Panc1 (cell line): ENCODE measurements around the gene TAS2R41.

Experiments
- POLR2AphosphoS5 ChIP-seq: IDR thresholded peaks from 2 replicates; pipeline ENCODE4 v1.6.1; 2012; ENCODE audit warnings: mild to moderate bottlenecking, low read depth, low read length, moderate library complexity
- TF ChIP-seq, protein P1 (sequence below): fragments of 450-650 bp; IDR thresholded peaks from 2 replicates; pipeline ENCODE4 v1.5.1; 2017; ENCODE audit warnings: mild to moderate bottlenecking

DNA sequence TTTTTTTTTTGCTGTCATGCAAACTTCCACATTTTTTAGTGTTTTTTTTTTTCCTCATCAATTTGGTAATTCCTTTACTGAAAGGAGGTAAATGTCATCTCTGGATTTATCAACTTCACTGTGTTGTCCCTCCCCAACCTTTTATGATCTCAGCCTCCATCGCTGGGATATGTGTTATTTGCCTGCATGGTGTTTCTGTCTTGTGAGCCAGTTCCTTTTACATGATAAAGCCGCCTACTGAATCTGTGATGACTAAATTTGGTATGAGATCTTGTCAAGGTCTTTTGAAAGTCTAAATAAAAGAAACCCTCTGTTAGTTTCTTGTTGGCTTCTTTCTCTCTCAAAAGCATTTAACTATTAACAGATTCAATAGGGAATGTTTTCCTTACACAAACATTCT lies 39.3 kb downstream of the TAS2R41 start:
- TF ChIP-seq POLR2AphosphoS5 = no peak
- TF ChIP-seq, protein P1, sequence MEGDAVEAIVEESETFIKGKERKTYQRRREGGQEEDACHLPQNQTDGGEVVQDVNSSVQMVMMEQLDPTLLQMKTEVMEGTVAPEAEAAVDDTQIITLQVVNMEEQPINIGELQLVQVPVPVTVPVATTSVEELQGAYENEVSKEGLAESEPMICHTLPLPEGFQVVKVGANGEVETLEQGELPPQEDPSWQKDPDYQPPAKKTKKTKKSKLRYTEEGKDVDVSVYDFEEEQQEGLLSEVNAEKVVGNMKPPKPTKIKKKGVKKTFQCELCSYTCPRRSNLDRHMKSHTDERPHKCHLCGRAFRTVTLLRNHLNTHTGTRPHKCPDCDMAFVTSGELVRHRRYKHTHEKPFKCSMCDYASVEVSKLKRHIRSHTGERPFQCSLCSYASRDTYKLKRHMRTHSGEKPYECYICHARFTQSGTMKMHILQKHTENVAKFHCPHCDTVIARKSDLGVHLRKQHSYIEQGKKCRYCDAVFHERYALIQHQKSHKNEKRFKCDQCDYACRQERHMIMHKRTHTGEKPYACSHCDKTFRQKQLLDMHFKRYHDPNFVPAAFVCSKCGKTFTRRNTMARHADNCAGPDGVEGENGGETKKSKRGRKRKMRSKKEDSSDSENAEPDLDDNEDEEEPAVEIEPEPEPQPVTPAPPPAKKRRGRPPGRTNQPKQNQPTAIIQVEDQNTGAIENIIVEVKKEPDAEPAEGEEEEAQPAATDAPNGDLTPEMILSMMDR = no peak
